ENCODE data around the gene CHSY3.

DNA sequence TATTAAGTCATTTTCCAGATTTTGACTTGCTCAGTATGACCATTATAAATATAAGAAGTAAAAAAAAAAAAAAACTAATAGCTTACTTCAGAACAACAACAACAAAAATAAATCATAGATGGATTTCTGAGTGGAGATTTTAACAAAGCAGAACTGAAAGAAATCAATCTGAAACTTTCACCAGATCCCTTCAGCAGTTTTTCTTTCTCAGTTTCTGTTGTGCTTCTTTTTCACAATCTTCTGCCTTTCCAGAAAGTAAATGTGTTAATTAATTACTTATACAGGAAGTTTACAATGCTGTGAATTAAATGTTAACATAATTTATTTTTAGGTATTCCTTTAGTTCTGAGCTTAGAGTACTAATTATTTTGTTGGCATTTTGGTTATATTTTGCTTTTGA is 73.5 kb downstream of the CHSY3 start:
- TF ChIP-seq, protein P1, sequence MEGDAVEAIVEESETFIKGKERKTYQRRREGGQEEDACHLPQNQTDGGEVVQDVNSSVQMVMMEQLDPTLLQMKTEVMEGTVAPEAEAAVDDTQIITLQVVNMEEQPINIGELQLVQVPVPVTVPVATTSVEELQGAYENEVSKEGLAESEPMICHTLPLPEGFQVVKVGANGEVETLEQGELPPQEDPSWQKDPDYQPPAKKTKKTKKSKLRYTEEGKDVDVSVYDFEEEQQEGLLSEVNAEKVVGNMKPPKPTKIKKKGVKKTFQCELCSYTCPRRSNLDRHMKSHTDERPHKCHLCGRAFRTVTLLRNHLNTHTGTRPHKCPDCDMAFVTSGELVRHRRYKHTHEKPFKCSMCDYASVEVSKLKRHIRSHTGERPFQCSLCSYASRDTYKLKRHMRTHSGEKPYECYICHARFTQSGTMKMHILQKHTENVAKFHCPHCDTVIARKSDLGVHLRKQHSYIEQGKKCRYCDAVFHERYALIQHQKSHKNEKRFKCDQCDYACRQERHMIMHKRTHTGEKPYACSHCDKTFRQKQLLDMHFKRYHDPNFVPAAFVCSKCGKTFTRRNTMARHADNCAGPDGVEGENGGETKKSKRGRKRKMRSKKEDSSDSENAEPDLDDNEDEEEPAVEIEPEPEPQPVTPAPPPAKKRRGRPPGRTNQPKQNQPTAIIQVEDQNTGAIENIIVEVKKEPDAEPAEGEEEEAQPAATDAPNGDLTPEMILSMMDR (IDR thresholded peaks at IDR 0.05), result no peak
- no peak for TF ChIP-seq POLR2A (IDR thresholded peaks at IDR 0.05)
